Glomerular endothelial cell (primary cell): Measurements from ENCODE around the gene TBX4. TPM values are rescaled to one million over a fixed set of nuclear protein-coding genes. Genes with fewer than 3 reads are reported as not detected.

Experiments
- DNase-seq: peaks from one replicate; pipeline ENCODE4 v3.0.0-alpha.2; 2011; ENCODE audit warnings: low read depth, low spot score; ENCODE audit errors: extremely low read depth
- total RNA-seq: library from RNA; depleted of rRNA; stranded (reverse); fragments of >200 nt; gene quantifications from 2 replicates; pipeline ENCODE4 v1.2.3, GENCODE V29; 2015

TBX4 gene
- total RNA-seq, 1 donor from 2014 or later: not detected

DNA sequence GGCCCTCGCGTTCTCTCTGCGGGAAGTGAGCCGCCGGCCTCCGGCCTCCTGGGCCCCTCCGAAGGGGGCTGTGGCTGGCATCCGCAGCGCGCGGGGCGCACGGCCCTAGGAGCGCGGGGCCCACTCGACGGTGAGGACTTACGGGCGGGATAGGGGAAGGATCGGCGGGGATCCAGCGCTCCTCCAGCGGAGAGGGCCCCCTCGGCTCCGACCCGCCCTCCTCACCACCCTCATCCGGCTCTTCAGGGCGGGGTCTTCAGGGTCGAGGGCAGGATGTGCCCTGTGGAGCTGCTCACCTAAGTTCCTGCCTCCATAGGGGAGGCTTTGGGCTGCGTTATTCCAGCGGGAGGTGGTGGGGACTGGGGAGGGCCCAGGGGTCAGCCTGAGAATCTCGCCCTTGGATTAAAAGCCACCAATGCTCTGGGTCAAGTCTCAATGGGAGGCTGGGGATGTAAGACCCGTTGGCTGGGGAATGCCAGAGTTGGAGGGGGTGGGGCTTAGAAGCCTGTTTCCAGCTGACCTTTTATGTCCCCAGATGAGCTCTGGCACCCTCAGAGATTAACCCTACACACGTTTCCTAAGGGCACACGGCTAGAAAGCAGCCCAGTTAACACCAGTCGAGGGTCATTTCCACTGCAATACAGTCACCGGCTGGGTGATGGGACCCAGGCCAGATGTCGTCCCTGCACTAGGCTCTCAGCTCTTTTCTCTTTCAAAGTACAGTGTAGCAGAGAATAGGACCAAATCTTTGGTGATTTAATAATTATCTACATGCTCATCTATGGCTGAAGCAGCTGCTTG is 39.2 kb upstream of the TBX4 start:
- no peak for DNase-seq

DNA sequence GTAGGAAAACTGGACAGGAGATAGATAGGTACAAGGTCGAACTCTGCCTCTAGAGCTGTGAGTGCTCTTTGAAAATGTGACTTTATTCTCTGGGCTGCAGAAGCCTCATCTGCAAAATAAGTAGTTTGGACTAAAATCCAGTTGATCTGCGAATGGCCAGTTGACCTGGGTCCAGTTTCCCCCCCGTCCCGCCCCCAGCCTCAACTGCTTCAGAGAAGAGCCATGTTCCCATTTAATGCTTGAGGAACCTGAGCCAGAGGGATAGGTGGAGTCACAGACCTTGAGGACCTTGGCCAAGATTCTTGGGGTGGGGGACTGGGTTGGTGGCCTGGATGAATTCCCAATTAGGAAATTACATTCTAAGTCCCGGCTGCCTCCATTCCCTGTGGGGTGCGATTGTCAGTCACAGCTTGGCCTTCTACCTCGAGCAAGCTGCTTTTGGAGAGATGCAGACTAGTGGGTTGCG is 38.5 kb upstream of the TBX4 start:
- DNase-seq: no peak

DNA sequence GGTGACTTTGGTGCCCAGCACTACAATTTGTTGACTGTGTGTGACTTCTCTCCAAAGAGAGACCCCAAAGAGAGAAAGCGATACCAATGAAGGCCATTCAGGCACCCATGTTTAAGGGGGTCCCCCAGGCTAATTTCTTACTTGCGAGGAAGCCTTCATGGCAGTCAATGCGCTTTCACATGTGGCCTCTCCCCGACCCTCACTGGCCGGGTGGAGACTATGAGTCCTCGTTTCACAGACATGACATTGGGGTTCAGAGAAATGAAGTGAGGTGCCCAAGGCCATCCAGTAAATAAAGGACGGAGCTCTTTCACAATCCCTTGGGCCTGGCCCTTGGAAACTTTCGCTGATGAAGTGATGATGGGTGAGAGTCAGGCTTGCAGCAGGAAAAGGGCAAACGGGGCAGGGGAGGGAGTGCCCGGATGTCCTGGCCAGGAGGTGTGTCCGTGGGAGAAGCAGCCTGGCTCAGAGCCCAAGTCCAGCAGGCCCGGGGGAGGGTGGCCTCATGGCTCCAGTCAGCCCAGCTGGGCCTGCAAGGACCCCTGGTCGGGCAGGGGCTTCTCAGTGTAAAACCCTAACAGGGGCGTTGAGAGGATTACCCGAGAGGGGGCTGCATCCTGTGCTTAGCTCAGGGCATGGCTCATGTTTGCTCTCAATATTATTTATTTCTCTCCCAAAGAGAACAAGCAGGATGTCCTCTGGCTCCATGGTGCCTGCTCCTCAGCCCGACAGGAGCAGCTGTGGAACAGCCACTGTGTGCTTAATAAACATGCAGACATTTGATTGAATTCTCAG is 37.9 kb upstream of the TBX4 start:
- DNase-seq: no peak

GRCh38 chr17:61414936-61415251 is 37.3 kb upstream of the TBX4 start:
- DNase-seq: no peak

- no peak for DNase-seq
These were observed 36.6 kb upstream of the TBX4 start for GRCh38 chr17:61415374-61416210.

- DNase-seq: no peak
These were observed 36.0 kb upstream of the TBX4 start for GRCh38 chr17:61416211-61416539.

DNA sequence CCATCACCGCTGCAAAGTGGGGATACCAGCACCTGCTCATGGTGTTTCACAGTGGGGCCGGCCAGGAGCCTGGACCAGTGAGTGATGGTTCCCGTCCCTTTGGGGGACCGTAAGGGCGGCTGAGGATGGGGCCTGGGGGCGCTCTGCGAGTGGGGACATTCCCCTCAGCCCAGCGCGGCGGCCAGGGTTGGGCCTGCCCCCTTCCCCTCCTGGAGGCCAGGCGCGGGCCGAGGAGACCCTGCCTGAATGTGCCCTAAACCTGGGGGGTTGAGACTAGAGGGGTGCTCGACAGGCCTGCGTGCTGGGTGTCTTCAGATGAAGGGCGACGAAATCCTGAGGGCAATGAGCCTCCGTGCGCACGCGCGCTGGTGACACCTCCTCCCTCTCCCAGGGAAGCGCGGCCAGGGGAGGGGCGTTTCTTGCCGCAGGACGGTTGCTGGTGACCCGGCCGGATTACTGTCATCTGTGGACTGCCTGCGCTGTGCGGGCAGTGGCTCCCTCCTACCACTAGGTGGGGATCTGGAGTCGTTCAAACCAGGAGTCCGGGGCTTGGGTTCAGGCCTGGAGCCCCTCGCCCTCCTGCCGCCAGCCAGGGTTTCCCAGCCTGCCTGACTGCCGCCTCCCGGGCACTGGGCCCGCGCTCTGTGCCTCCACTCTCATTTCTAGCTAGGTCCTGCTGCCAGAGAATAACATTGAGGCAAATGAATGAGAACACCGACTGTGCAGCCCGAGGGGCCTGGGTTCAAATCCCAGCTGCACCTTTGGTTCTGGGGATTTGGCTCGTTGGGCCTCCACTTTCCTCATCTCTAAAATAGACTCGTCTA is 35.5 kb upstream of the TBX4 start:
- no peak for DNase-seq

DNA sequence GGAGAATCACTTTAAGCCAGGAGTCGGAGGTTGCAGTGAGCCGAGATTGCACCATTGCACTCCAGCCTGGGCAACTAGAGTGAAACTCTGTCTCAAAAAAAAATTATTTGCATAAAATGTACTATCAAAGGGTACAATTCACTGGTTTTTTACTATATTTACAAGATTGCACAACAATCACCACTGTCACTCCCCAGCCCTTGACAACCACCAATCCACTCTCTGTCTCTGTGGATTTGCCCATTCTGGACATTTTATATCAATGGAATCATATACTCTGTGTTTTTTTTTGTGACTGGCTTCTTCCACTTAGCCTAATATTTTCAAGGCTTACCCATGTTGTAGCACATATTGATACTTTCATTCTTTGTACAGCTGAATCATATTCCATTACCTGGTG is 33.8 kb upstream of the TBX4 start:
- DNase-seq: no peak

DNA sequence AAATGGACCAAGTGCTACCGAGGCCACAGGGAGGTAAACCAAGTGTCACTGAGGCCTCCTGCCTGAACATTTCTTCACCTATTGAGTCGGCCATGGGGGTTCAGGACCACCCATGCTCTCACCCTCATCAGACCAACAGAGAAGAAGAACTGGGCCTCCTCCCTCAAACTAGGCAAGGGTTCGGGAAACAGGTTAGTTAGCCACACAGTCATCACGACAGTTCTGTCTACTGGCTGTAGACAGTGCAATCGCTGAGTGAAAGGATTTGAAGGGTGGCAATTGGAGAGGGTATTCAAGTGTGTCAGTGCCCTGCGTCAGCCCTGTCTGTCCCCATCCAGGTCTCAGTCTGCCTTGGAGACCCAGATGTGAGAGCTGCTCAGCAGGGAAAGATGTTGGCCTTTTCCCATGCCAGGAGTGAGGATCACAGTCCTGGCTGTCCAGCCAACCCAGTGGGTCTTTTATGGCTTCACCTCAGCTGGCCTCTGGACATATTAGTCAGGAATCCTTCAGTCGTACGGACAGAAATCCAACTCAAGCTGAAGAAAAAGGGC is 32.7 kb upstream of the TBX4 start:
- DNase-seq: no peak

DNA sequence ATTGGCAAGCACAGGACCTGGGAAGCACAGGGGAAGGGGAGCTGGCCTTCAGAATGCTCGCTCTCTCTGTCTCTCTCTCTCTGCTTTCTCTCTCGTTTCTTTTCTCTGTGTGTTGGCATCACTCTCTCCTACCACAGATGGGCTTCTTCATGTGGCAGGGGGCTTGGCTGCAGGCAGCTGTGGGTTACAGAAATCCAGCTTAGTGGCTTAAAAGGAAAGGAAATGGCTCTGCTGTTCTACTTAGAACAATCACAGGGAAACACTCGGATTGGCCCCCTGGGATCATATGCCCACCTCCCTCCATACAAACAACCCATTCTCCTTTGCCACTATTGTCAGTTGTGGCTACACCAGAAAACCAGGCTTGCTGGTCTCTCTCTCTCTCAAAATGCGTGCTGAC is 32.2 kb upstream of the TBX4 start:
- no peak for DNase-seq

GRCh38 chr17:61420745-61421398 is 31.4 kb upstream of the TBX4 start:
- no peak for DNase-seq

DNA sequence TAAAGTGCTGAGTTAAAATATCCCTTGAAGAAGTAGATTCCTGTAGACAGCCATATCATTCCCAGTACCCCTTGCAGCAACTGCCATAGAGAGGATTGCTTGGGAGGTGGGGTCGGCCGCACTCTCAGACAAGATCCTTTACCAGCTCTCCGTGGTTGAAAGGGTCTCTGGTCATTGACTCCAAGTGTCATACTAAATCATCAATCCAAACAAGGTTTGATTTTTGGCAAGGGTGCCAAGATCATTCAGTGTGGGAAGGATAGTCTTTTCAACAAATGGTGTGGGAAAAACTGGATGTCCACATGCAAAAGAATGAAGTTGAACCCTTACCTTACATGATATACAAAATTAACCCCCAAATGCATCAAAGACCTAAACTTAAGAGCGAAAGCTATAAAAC is 30.8 kb upstream of the TBX4 start:
- DNase-seq: no peak

- no peak for DNase-seq
These were observed 30.0 kb upstream of the TBX4 start for GRCh38 chr17:61422116-61422799.

GRCh38 chr17:61422869-61423268 is 29.4 kb upstream of the TBX4 start:
- no peak for DNase-seq

DNA sequence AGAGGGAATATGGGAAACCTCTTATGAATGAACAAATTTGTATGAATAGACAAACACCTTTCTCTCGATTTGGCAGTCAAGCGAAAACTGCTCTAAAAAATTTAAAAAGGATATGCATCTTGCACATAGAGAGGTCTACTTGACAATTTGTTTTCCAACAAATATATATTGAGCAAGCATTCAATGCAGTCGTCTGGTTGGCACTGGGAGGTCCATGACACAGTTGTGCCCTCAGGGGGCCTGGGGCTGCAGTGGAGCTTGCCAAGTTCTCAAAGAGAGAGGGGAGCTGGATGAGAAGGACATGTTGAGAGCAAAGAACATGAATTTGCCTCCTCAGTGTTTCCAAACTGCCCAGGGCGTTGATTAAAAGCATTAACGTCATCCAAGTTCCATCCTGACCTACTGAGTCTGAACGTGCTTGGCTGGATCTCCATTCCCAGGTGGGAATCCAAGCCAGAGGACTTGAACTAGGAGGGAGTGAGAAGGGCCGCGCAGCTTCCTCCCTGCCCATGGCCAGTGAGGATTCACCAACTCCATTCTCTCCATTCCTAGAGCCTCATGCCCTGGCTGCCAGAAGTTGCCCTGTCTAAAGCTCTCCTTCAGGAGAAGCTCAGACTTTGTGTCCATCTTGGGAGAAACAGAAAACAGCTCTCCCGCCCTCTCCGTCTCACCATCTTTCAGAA is 28.1 kb upstream of the TBX4 start:
- no peak for DNase-seq

- DNase-seq: no peak
These were observed 26.3 kb upstream of the TBX4 start for GRCh38 chr17:61425682-61426481.

DNA sequence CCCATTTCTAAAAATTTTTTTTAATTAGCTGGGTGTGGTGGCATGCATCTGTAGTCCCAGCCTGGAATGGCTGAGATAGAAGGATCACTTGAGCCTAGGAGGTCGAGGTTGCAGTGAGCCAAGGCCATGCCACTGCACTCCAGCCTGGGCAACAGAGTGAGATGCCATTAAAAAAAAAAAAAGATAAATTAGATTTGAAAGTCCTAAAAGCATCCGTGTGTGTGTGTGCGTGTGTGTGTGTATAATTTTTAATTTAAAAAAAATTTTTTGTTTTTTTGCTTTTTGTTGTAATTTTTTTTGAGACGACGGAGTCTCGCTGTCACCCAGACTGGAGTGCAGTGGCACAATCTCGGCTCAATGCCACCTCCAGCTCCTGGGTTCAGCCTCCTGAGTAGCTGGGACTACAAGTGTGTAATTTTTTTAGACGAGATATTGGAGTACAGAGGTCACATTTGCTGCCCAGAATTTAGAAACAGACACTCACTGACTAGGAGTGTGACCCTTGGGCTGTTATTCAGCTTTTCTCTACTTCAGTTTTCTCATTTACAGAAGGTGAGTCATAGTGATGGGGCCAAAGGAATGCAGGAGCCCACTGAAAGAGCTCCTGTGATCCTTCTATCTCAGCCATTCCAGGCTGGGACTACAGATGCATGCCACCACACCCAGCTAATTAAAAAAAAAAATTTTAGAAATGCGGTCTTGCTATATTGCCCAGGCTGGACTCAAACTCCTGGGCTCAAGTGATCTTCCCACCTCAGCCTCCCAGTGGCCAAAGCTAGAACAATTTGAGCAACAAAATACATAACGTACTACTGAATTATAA is 25.5 kb upstream of the TBX4 start:
- DNase-seq: no peak
